HG02938 (cell line): ENCODE data around the gene TOR2A.

Experiments
- ATAC-seq: cut with Tn5 transposase; IDR thresholded peaks from one replicate; pipeline ENCODE4 v1.9.1; 2021; ENCODE audit warnings: mild to moderate bottlenecking, moderate library complexity; ENCODE audit not compliant: unreplicated experiment

Gene TOR2A

DNA sequence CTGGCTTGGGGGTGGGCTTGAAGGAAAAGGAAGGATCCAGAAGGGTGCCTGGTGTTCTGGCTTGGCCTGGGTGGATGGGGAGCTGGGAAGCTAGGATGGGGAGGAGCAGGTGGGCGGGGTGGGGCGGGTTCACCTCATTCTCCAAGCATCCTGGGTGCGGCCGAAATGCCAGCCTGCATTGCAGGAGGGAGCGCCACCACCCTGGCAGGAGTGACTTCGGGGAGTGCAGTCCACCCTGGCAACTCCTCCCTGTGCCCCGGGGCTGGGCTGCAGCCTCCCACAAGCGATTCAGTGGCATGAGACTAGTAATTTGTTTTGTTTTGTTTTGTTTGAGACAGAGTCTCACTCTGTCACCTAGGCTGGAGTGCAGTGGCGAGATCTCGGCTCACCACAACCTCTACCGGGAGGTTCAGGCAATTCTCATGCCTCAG is 13.7 kb downstream of the TOR2A start:
- ATAC-seq: no peak

DNA sequence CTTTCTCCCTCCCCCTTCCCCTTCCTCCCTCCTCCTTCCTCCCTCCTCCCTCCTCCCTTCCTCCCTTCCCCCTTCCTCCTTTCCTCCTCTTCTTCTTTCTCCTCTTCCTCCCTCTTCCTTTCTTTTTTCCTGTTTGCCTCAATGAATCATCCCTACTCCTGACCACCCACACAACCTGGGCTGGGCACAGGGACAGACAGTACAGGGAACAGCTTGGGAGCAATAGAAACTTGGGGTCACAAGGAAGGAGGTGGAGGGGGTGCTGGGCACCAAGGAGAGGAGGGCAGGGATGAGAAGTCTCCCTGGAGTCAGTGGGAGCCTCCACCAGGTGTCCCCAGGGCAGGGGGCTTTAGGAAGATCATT is 14.2 kb downstream of the TOR2A start:
- no peak for ATAC-seq

DNA sequence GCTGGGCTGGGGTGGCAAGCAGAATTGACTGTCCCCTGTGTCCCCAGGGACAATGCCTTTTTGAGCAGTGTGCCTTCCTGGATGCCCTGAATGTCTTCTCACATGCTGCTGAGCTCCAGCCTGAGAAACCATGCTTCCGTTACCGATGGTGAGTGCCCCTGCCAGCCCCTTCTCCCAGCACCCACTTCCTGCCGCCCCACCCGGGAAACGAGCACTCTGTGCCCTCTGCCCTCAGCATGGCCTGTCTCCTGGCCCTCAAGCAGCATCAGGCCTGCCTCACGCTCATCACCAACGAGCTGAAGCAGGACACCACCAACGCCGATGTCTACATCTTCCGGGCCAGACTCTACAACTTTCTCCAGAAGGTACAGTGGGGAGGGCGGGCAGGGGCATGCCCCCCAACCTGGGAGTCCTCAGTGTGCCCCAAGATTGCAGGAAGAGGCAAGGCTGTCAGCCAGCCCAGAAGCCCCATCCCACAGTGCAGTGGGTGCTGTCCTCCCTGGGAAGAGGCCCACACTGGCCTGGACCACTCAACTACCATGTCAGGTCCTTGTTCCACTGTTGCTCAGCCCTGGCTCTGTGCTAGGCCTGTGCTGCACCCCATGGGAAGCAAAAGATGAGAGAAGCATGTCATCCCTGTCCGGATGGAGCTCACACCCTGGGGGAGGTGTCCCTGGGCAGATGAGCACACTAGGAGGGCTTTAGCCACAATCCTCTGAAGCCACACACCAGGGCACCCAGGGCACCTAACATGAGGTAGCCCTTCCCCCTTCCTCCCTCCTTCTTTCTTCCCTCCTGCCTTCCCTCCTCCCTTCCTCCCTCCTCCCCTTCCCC is 14.8 kb downstream of the TOR2A start:
- ATAC-seq: no peak

DNA sequence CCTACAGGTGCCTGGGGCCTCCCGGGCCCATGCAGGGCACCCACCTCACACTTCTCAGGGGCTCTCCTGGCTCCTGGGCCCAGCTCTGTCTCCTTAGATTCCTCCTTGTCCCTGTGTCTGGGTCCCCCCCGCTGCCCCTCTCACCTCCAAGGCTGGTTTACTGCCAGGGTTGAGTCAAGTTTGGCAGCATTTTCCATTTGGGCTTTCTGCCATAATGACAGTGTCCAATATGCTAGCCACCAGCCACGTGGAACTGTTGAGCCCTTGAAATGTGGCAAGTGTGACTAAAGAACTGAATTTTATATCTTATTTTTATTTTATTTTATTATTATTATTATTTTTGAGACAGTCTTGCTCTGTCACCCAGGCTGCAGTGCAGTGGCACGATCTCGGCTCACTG is 17.3 kb downstream of the TOR2A start:
- ATAC-seq: no peak

DNA sequence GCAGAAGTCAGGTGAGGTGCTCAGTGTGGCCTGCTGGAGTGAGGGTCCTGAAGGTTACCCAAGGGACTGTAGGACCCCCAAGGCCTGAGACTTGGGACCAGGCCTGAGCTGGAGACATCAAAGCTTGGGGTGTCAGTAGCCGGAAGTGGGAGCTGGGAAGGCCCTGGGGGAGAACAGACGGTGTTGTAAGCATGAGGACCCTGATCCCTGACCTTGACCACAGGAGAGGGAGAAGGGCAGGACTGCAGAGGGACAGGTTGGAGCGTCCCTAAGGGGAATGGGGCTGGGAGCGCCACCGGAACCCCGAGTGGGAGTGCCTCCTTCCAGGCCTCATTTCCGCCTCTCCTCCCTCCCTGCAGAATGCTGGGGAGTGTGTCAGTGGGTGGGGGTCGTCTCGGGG is 18.7 kb downstream of the TOR2A start:
- no peak for ATAC-seq

DNA sequence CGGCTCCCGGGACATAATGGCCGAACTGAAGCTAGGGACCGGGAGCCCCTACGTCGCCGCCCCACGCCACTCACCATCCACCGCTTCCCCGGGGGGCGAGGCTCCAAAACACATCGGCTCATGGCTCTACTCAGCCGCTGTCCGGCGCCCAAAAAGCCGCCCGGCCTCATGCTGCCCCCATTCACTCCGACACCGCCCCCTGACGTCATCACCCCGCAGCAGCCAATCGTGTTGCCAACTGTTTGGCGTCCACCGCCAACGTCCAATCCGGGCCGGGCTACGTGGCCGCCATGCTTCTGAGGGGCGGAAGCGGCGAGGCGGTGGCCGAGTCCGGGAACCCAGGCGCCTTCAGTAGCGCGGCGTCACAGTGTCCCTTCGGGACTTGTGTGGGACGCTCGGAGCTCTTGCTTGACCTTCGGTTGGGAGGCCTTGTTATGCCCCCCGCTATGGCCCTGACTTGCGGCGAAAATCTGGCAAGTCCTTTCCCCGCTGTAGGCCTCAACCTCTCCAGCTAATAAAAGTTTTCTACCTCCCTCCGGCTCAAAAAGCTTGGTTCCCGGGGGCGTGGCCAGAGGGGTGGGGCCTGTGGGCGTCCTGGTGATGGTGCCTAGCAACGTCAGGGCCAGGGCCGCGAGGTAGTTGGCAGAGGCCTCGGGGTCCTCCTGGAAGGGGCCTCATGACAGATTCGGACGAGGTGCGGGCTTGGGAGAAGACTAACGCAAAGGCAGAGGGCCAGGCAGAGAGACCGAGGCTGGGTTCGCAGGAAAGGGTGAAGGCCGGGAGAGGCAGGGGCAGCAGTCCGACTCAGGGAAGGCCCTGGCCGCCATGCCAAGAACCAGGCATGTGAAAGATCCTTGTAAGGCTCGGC is 19.4 kb downstream of the TOR2A start, which contains the start of the genes PTRH1 and TTC16:
Gene PTRH1, minus strand, starts transcription at position 194 of the 868 bp plus-strand sequence. Its CDS starts 24 bp downstream, at position 170.
Gene TTC16, plus strand, starts transcription at position 610 of the 868 bp plus-strand sequence. Its CDS starts 67 bp downstream, at position 677.
- ATAC-seq: peak; percentile 88

DNA sequence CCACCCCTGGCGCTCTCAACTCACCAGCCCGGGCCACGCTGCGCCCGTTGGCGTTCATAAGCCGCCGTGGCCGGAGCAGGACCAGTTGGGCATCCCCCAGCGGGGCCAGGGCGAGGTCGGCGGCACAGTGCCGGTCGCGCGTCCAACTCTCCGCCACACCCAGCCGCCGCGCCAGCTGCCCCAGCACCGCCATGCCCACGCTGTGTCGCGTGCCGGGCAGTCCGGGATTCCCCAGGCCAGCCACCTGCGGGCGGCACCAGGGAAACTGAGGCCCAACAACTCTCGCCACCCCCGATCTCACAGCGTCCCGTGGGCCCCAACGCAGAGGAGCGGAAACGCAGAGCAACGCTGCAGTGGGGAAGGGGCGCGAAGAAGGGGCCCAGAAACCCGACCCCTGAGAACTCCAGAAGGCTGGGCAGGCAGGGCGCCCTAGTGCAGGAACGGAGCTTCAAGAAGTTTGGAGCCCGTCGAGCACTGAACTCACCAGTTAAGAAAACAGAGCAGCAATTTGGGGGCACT is 20.1 kb downstream of the TOR2A start:
- ATAC-seq: no peak

DNA sequence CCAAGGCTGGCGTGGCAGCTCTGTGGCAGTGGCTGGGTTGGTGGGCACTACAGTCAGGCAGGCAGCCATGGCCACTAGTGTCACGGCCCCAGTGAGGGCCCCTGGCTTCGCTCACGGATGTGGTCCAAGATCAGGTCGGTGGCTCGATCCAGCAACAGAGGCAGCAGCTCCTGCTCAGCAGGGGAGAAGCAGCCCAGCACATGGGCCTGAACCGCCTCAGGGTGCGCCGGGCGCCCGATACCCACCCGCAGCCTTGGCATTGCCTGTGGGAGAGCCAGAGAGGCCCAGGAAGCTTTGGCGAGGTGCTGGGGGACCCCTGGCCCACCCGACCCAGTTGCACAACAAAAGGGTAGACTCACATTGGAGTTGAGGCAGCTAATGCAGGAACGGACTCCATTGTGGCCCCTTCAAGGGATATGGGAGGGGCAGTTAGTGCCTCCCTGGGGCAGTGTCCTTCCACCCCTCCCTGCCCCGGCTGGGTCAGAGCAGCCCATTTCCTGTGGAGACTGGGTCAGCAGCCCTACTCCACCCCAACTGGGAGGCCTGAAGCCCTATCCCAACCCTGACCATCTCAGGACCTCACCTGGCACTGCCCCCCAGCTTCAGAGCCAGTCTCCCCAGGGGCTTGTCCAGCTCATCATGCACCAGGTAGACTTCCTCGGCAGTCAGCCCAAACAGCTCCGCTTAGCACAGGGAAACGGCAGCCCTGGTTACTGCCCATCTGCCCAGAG is 20.9 kb downstream of the TOR2A start:
- ATAC-seq: no peak

DNA sequence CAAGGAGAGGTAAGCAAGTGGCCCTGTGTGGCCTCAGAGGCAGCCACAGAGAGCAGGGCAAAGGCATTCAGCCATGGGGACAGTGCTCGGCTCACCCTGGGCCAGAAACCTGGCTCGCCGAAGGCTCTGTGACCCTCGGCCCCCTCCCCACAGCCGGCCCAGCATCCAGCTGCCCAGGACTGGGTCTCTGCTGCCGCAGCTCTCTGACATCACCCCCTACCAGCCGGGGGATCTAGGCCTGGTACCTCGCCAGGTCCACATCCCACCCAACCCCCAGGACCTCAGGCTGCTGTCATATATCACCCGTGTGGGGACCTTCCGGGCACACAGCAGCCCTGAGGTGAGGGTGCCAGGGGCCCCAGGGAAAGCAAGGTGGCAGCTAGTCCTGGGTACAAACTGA is 22.2 kb downstream of the TOR2A start:
- no peak for ATAC-seq

DNA sequence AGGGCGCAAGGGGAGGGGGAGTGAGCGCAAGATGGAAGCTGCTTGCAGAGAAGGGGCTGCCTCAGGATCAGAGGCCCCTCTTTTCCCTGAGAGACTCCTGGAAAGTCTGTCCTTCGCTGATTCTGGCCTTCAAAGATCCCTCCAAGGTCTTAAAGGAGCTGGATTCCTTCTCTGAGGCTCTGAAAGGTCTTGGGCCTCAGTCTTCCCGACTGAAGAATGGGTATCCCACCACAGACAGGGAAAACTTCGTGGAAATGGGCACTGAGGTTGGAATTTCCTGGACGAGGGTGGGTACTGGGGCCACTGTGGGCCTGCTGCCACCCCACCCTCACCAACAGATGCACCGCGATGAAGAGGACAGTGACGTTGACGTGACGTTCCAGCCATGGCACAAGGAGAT is 22.7 kb downstream of the TOR2A start:
- ATAC-seq: no peak

DNA sequence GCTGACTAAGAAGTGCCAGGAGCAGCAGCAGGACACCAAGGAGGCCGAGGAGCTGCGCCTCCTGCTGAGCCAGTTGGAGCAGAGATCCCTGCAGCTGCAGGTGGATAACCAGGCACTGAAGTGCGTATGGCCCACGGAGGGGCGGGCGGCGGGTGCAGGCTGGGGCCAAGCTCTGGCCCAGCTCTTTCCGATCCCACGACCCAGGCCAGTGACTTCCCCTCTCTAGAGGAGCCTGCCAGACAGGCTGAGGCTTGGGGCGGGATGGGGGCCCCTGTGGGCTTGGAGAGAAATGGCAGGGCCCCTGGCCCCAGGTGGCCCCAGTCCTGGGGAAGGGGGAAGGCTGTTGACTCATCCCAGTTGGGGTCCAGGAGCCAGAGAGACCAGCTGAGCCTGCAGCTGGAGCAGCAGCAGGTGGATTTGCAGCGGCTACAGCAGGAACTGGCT is 23.2 kb downstream of the TOR2A start:
- ATAC-seq: no peak

DNA sequence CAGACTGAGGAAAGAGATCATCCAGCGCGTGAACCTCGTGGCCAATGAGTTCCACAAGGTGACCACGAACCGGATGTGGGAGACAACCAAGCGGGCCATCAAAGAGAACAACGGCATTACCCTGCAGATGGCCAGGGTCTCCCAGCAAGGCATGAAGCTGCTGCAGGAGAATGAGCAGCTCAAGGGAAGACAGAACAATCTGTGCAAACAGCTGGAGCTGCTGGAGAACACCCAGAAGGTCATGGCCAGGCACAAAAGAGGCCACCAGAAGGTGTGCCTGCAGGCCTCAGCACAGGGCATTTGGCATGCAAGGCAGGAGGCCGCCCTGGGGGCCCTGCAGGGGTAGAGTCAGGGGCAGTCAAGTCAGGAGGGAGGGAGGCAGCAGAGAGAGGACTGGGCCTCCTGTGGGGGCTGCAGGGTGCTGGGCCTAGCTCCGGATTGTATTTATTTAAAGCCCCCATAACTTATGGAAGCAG is 23.8 kb downstream of the TOR2A start:
- no peak for ATAC-seq

DNA sequence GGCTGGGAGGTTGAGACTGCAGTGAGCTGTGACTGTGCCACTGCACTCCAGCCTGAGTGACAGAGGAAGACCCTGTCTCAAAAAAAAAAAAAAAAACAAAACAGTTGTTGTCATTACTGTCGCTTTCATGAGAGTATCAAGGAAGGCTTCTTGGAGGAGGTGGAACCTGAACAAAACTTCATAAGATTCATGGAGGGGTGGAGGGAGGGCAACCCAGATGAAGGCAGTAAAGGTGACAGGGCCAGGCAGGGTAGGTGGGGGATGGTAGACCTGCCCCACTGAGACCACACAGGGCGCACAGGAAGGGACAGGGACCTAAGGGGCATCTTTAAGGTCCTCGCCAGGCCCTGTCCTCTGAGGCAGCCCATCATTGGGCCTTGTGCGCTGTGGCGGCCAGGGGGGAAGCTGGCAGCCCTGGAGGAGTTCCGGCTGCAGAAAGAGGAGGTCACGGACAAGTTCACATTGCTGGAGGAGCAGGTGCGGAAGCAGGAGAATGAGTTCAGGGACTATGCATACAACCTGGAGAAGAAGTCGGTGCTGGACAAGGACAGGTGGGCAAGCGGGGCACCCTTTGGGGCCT is 24.8 kb downstream of the TOR2A start:
- no peak for ATAC-seq

DNA sequence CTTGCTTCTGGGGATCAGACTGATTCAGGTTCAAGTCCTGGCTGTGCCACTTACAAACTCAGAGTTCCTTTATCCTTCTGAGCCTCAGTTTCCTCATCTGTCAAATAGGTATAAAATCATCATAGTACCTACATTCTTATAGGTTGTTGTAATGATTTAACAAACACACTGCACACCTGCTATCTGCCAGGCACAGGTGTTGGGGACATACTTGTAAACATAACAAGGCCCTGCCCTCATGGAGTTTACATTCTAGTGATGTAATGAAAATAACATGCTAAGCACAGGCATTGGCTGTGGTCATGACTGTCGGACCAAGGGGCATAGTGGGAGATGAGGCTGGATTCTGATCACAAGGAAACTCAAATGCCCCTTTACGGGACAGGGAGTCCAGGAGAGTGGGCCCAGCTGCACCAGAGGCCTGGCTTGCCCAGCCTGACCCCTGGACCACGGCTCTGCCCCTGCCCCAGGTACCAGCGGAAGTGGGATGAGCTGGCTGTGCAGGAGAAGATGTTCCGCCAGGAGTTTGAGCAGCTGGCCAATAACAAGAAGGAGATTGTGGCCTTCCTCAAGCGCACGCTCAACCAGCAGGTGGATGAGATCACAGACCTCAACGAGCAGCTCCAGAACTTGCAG is 26.0 kb downstream of the TOR2A start:
- ATAC-seq: no peak

DNA sequence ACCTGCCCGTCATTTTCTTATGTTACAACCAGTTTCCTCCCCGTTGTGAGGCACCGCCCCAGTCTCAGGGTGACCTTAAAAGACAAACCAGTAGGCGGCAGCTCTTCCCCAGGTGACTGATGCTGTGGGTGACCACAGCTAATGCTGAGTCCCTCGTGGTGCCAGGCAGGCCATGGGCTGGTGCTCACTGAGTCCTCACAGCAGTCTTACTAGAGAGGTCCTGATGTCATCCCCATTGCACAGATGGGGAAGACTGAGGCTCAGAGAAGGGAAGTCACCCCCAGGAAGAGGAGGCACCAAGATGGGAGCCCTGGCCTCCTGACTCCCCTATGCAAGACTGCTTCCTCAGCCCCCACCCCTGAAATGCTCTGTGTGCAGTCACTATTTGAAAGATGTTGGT is 27.3 kb downstream of the TOR2A start:
- ATAC-seq: no peak

DNA sequence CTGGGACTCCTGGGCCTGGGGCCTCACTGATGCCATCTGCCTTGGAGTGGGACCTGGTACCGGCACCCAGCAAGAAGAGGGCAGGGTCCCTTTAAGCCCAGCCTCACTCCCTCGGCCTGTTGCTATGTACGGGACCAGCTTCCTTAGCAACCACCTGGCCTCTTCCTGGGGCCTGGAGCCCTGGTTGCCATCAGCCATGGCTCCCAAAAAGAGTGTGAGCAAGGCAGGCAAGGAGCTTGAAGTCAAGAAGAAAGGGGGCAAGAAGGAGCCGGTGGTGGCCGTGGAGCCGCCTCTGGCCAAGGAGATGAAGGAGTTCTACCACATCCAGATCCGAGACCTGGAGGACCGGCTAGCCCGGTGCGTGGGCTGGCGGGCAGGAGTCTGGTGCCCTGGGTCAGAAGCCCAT is 28.3 kb downstream of the TOR2A start, which contains the start of gene CFAP157:
Gene CFAP157, plus strand, starts transcription at position 153 of the 406 bp plus-strand sequence. Its CDS starts 44 bp downstream, at position 197.
- no peak for ATAC-seq

DNA sequence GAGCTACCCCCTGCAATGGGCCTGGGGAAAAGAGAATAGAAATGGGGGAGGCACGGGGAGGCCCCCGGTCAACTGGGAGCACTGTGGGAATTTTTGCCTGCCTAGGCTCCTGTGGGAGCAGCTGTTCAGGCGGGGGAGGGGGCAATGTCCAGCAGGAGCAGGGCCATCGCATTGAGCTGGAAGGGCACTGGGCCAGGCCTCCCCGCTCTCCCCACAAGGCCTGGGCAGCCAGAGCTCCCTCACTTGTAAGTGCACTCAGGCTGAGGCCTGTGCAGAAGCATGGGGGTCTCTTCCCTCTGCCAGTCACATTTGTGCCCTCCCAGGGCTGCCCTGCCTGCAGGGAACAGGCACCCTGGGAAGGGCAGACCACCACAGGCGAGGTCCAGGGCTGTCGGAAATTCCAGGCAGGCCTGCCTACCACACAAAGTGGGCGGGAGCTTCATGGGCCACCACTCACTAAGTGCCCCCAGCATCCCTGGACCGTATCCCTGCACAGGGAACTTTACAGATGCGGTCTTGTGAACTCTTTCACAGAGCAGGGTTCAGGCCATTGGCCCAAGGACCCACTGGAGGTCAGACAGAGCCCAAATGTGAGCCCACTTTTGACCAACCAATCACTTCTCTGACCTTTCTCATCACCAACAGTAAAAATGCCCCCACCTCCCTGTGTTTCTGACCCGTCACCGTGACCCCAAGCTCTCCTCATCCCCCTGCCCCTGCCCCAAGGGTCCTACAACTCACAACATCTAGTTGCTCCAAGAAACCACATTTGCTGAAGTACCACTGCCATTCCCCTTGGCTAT is 29.3 kb downstream of the TOR2A start:
- ATAC-seq: no peak

DNA sequence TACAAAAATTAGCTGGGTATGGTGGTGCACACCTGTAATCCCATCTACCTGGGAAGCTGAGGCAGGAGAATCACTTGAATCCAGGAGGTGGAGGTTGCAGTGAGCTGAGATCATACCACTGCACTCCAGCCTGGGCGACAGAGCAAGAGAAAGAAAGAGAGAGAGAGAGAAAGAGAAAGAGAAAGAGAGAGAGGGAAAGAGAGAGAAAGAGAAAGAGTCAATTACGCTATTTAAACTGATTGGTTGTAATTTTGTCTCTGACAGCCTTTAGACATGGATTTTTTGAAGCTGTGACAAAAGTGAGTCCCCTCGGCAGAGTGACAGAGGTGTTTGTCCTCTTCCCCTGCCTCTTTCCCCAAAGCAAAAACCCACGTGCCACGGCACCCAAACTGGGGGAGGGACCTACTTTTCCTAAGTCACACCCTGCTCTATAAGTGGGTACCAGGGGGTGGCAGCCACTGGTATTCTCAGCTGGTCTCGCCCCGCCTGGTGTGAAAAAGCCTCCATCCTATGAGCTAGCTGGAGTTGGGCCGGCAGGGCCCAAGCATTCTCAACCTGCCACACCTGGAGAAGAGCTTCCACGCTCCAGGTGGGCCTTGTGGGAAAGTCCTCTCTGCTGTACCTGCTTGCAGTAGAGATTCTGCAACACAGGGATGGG is 31.7 kb downstream of the TOR2A start:
- no peak for ATAC-seq
